HTERT RPE-1 (cell line): ENCODE results near the gene IFNL2.
"Not testable (repeated sequence)": the region's sequence is repeated elsewhere in the genome, so short reads cannot be mapped to it uniquely, and the experiment has no call there.

Experiments used
- in situ Hi-C: fragments of 300-500 bp; cut with MboI; formaldehyde crosslinking; loops from 4 replicates; pipeline ENCODE4 v1.14.3; 2020; ENCODE audit warnings: low sequenced_read_pairs

IFNL2 gene

DNA sequence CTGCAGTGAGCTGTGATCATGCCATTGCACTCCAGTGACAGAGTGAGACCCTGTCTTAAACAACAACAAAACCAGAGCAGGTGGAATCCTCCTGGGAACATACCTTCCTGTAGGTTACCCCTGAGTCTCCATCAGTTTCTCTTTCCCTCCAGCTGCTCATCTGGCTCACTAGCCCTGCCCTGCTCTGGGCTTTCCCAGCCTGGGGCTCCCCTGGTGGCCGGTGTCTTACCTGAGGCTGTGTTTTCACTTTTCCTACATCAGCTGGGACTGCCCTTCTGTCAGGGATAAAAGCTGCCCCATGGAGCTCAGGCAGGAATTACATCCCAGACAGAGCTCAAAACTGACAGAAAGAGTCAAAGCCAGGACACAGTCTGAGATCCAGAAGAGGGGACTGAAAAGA is at the start of gene IFNL2:
Gene IFNL2, plus strand, starts transcription at position 312 of the 400 bp plus-strand sequence. CDS start 173 bp downstream, outside the sequence.
- in situ Hi-C loops = not testable (repeated sequence)

- in situ Hi-C loops = not testable (repeated sequence)
Observed at GRCh38 chr19:39219108-39219507, 49.1 kb upstream of the IFNL2 start.

- in situ Hi-C loops = no loop called here
Observed at GRCh38 chr19:39223703-39224279, 44.4 kb upstream of the IFNL2 start.

DNA sequence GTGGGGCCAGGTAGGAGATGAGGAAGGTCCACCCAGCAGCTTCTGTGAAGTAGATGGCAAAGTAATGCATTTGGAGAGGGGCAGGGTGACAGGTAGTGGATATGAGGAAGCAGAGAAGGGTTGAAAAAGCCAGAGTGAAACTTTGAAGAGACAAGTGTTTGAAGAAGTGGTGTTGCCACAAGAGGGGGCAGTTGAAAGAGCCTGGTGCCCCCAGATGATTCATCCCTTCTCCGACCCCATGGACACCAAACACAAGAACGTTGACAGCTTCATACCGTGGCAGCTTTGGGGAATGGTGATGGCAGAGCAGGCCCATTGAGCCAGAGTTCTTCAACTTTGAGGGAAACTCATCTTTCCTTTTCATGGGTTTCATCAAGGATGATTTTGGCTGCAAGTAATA is 43.3 kb upstream of the IFNL2 start:
- in situ Hi-C loops = no loop called here

DNA sequence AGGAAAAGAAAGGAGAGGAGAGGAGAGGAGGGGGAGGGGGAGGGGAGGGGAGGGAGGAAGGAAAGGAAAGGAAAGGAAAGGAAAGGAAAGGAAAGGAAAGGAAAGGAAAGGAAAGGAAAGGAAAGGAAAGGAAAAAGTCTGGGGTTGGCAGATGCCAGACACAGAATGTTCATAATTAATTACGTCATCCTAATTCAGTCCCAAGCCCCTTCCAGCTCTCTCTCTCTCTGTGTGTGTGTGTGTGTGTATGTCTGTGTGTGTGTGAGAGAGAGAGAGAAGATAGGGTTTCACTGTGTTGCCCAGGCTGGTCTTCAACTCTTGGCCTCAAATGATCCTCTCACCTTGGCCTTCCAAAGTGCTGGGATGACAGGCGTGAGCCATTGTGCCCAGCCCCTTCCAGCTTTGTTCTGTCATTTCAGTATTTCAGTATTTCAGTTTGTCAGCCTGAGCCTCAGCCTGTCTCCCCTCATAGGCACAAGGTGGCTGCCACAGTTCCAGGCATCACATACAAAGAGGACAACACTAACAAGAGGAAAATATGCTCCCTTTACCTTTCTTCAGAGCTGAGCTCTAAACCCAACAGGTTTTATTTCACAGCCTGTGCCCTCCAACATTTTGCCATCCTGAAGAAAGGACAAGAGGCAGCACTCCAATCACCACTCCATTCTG is 38.0 kb upstream of the IFNL2 start:
- in situ Hi-C loops = no loop called here

DNA sequence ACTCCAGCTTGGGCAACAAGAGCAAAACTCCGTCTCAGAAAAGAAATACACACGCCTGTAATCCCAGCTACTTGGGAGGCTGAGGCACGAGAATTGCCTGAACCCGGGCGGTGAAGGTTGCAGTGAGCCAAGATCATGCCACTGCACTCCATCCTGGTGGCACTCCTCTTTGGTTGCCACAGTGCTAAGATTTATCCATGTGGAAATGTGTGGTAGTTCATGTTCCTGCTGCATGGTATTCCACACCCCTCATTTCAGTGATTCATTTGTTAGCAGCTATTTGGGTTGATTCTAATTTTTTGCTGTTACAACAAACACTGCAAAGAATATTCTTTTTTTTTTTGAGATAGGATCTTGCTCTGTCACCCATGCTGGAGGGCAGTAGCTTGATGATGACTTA is 35.5 kb upstream of the IFNL2 start:
- in situ Hi-C loops = no loop called here

- in situ Hi-C loops = no loop called here
Observed at GRCh38 chr19:39236527-39236926, 31.7 kb upstream of the IFNL2 start.

DNA sequence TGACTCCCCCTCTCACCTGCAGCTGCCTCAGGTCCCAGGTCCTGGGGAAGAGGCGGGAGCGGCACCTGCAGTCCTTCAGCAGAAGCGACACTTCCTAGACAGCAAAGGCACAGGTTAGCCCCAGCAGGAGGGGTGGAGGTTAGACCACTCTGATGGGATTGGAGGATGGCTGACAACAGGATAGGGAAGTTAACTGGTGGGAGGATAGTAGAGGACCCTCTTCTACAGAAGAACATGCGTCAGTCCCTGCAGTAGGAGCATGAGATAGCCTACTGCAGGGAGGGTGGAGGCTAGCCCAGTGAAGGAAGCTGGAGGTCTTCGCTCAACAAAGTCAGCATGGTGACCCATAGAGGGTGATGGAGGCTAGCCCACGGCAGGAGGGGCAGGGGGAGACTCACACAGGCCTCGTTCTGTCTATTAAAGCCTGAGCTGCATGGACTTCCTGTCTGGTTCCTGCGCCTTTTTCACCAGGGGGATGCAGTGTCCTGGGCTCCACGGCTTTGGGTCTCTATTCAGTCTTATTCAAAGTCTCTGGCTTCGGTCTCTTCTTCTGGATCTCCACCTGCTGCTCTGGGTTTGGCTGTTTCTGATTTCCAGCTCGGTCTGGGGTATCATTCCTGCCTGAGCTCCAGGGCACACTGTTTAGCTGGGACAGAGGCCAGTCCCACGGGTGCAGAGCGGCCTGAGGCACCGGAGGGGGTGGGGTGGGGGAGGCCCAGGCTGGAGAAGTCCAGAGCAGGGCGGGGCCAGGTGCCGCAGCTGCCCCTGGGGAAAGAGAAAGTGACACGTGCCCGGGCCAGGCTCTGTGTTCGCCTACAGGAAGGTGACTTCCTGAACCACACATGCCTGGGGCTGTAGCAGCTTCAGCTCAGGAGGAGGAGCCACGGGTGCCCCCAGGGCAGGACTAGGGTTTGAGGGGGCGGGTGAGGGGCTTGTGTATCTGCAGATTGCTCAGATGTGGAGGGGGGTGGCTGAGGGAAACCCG is 30.7 kb upstream of the IFNL2 start:
- in situ Hi-C loops = no loop called here

GRCh38 chr19:39238209-39238608 is 30.0 kb upstream of the IFNL2 start:
- in situ Hi-C loops = no loop called here

DNA sequence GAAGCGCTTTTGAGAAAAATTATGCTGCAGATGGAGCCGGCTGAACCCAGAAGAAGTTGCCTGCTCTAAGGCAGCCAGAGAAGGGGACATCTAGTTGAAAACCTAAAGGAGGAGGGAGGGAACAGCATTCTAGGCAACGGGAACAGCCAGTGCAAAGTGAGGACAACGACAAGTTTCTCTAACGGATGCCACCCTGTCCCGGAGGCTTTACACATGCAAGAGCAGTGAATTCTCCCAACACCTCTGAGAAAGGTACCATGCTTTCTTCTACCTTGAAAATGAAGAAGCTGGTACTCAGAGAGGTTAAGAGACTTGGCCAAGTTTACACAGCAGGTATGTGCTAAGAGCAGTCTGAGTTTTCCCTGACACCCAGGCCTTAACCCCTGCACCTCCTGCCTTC is 29.3 kb upstream of the IFNL2 start:
- in situ Hi-C loops = no loop called here

GRCh38 chr19:39240421-39240820 is 27.8 kb upstream of the IFNL2 start:
- in situ Hi-C loops = no loop called here

DNA sequence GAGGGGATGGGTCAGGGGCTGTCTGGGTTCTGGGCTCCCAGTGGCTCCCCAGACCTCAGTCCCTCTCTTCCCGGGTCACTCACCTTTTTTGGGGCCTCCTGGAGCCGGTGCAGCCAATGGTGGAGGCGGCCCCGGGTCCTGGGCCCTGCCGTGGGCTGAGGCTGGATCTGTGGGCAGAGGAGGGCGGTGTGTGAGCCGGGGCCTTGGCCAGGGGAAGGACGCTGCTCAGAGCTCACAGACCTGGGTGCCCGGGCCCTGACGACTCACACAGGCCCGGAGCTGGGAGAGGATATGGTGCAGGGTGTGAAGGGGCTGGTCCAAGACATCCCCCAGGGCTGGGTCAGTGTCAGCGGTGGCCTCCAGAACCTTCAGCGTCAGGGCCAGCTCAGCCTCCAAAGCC is 24.5 kb upstream of the IFNL2 start:
- in situ Hi-C loops = not testable (repeated sequence)

DNA sequence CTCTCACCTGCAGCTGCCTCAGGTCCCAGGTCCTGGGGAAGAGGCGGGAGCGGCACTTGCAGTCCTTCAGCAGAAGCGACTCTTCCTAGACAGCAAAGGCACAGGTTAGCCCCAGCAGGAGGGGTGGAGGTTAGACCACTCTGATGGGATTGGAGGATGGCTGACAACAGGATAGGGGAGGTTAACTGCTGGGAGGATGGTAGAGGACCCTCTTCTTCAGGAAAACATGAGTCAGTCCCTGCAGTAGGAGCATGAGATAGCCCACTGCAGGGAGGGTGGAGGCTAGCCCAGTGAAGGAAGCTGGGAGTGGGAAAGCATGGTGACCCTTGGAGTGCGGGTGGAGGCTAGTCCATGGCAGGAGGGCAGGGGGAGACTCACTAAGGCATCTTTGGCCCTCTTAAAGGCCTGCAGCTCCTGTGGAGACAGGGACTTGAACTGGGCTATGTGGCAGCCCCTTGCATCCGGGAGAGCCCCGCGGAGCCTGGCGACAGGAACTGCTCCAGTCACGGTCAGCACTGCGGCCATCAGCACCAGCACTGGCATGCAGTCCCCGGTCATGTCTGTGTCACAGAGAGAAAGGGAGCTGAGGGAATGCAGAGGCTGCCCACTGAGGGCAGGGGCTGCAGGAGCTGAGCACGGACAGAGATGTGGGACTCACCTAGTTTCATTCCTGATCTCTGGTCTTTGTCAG is 23.6 kb upstream of the IFNL2 start, which contains the start of gene IFNL3:
Gene IFNL3, minus strand, starts transcription at position 597 of the 691 bp plus-strand sequence. Its CDS starts 39 bp downstream, at position 558.
- in situ Hi-C loops = not testable (repeated sequence)

GRCh38 chr19:39245166-39245565 is 23.0 kb upstream of the IFNL2 start:
- in situ Hi-C loops = not testable (repeated sequence)

DNA sequence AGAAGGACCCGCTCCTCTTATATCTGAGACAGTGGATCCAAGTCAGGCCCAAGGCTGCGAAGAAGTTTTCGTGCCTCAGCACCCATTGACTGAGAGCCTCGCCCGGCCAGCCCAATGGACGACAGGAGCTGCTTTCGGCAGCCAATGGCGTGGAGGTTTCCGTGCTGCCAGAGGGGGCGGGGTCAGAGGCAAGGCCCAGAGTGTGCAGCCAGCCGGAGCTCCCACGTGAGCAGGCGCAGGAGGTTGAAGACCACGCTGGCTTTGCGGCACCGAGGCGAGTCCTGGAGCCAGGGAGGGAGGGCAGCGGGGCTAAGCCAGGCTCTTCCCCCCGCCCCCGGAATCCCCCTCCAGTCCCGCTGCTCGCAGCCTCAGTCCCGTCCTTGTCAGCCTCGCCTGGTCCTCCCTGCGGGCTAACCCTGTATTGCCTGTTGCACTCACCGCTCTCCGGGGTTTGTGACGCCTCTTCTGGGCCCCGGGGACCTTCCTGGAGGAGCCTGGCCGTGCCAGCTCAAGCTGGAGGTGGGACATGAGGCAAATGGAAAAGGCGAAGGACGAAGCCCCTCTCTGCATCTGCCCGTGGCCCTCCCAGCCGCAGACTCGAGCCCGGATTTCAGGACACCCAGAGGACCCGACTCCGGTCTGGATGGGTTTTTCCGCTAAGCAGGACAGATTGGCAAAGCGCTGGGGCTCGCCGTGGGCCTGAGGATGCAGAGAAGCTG is 21.1 kb upstream of the IFNL2 start:
- in situ Hi-C loops = no loop called here

- in situ Hi-C loops = no loop called here
Observed at GRCh38 chr19:39247701-39248664, 20.2 kb upstream of the IFNL2 start.

DNA sequence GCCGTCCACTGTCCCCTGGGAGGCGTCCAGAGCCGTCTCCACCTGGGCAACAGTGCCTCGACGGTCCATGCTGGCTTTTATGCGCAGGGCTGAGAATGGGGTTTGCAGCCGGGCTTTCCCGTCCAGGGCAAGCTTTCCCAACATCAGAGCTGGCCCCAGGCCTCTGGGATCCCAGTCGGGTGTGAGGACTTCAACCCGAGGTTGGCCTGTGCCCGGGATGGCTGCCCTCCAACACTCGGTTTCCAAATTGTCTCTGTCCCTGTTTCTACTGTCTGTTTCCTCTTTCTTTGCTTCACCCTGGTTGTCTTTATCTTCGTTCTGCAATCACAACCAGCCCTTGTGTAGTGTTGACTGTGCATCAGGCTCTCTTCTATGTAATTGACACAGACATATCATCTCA is 19.4 kb upstream of the IFNL2 start, which contains the start of gene IFNL4:
Gene IFNL4, minus strand, starts transcription at position 51 of the 400 bp plus-strand sequence.
- in situ Hi-C loops = no loop called here

DNA sequence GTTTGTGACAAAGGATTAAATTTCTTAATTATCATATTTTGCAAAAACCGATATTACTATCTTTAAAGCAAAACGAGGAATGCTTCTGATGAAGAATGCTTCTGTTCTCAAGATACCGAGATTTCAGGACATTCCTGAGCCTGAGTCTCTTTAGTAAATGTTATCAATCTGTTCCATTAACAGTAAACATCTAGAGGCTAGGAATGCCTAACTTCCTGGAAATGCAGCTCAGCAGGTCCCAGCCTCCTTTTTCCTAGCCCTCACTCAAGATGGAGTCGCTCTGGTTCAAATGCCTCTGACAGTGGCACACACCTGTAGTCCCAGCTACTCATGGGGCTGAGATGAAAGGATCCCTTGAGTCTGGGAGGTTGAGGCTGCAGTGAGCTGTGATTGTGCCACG is 17.1 kb upstream of the IFNL2 start:
- in situ Hi-C loops = no loop called here

- in situ Hi-C loops = no loop called here
Observed at GRCh38 chr19:39251846-39252245, 16.4 kb upstream of the IFNL2 start.
